ENCODE measurements around the gene TECPR2.

The TECPR2 gene

GRCh38 chr14:102479107-102479506, 116.4 kb downstream of the TECPR2 start:
- DNase-seq, result no peak

DNA sequence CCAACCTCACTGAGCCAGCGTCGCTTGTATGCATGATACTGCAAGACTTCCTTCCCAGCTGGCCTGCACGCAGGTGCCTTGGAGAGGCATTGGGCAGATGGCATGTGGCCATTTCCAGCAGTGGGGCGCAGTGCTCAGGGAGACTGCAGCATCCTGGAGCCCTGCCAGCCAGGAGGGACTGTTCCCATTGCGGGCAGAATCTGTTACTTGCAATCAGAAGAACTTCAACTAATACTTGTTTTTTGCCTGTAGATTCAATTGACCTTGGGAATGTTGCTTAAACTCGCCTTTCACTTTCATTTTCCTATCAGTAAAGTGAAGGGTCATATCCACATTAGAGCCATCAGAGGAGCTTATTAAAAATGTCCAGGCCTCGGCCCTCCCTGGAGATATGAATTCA, 117.0 kb downstream of the TECPR2 start:
- peak; percentile 50 for DNase-seq

GRCh38 chr14:102481371-102481770, 118.6 kb downstream of the TECPR2 start:
- no peak for DNase-seq

DNA sequence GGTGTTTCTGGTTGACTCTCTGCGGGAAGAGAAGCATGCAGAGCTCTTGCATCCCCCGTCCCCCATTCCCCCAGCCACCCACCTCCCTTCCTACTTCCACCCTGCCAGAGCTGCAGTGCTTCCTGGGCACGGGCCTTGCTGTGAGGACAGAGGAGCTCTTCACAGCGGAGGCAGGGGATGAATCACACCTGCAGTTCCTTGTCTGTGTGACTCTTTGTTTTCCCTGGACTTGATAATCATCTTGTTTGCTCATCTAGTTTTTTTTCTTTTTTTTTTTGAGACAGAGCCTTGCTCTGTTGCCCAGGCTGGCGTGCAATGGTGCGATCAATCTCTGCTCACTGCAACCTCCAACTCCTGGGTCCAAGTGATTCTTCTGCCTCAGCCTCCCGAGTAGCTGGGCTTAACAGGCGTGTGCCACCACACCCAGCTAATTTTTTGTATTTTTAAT, 119.1 kb downstream of the TECPR2 start:
- no peak for DNase-seq

DNA sequence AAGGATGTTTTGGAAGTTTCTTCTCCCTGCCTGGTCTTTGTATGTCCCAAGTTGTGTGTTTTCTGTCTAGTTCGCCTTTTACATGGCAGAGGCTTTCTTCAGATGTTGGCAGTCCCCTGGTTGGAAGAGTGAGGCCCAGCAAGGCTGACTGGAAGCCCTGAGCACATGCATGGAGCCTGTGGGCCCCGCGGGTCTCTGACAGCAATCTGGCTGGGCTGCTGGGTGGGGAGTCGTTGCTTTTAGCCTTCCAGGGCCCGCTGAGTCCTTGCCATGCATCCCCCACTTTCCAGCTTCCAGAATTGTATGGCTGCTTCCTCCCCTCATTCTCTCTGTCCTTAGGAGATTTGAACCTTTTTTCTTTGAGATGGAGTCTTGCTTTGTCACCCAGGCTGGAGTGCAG, 121.6 kb downstream of the TECPR2 start:
- no peak for DNase-seq

DNA sequence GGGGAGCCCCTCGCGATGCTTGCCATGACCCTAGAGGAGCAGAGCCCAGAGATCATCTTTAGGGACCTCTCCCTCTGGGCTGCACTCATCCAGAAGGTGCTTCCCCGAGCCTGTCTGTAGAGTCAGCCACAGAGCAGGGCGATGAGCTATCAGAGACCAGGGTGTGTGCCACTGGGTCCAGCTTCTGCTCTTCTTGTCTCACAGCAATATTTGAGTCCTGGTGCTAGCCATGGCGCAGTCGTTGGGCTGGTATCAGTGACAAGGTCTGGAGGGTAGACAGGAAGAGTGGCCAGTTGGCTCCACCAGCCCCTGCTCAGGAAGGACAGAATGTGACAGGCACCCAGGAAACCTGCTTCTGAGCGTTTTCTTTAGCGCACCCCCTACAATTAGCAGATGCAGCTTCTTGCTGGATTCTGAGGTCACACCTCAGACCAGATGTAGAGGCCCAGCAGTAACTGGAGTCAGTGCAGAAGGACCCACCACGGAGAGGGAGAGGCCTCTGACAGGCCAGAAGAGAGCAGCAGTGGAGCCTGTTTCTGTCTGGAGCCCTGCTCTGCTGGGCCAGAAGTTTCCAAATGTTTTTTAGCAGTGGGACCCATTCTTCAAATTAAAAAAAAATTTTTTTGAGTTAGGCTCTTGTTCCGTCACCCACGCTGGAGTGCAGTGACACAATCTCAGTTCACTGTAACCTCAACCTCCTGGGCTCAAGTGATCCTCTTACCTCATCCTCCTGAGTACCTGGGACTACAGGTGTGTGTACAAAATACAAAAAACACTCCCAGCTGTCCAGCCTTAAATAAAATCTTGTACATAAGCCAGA, 123.2 kb downstream of the TECPR2 start:
- no peak for DNase-seq

DNA sequence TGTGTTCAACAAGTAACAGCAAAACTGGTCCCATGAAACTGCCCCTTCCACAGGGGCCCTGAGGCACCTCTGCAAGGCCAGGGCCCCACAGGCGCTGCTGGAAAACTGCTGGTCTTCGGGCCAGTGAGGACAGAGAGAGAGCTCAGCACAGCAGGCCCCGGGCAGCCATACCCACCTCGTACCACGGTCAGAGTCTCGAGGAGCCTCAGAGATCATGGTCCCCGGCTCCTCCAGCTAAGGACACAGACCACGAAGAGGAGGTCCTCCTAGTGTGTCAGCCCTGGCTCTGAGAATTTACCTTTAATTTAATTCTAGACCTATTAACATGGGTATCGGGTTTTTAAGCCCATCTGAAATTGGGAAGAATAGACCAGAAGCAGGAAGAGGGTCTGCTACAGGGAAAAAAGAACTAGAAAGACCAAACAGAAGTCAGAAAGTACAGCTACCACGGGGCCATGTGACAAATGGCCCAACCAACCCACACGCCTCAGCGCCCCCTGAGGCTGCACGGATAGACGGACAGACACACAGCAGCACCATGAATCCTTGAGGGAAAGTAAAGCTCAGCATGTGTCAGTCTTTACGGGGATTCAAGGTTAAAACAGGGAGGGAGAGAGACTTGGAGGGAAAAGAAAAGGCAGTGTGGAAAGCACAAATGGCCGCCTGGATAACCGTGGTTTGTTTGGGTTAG, 123.9 kb downstream of the TECPR2 start:
- no peak for DNase-seq

GRCh38 chr14:102487204-102487577, 124.5 kb downstream of the TECPR2 start:
- no peak for DNase-seq

- no peak for DNase-seq
These were observed 127.7 kb downstream of the TECPR2 start for GRCh38 chr14:102490456-102490855.

GRCh38 chr14:102491366-102491765, 128.6 kb downstream of the TECPR2 start:
- no peak for DNase-seq

- no peak for DNase-seq
These were observed 129.2 kb downstream of the TECPR2 start for GRCh38 chr14:102491786-102492530.

DNA sequence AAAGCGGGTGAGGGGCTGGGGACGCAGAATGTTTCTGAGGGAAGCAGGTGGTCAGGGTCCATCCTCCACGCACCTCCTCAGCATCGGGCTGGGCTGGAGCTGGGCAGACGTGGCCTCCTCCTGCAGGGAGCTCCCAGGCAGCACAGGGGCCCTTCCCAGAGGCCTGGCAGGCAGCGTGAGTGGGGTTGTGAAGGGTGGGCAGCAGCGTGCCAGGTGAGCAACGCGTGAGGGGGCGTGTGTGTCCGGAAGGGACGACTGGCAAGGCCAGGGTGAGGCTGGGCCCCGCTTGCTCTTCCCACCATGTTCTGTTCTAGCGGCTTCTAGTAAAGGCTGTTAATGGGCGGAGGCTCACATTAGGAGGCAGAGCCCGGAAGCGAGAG, 129.8 kb downstream of the TECPR2 start:
- DNase-seq, result no peak

- no peak for DNase-seq
These were observed 130.4 kb downstream of the TECPR2 start for GRCh38 chr14:102493096-102493495.

DNA sequence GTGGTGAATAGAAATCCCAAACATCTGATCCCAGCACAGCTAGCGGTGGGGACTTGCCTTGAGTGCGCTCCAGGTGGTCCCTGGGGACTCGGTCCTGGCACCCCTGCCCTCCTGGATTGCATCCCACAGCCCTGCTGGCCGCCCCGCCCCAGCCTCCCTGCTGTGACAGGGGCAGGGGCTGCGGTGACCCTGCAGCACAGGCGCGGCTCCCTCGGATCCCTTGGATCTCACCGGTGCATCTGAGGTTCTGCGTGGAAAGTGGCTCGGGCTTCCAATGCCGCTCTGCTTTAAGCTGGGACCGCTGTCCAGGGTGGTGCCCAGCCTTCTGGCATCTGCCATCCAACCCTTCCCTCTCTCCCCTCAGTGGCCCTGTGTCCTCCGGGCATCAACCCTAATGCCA, 130.8 kb downstream of the TECPR2 start:
- DNase-seq, result peak; percentile 20

DNA sequence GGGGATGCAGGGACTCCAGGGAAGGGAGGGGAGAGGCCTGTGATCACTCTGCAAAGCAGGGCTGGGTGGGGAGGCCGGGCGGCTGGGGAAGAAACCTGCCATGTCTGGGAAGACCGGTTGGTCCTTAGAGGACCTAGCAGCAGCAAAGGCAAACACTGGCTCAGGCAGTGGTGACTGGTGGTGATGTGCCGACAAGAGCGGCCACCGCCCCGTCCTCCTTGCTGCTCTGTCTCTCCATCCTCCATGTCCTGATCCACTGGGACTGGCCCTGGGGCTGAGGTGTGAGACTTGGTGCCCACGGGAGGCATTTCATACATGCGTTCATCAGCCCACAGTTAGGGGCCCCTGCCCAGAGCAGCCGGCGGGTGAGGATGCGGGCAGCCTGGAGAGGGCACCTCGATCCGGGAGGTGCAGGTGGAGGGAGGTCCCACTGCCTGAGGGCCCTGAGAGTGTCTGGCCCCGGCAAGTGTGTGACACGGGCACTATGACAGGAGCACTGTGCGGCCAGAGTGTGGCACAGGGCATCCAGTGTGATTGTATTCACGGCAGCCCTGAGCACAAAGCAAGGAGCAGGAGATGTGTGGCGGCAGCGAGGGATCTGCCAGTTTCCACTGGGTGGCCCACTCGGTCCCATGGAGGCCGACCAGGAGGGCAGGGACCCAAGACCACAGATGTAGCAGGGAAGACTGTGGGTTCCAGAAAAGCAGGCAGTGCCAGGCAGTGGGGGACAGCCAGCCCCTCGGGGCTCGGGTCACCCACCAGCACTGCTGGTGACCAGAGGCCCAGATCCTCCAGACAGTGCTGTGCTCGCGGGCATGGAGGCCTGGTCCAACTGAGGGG, 133.0 kb downstream of the TECPR2 start:
- no peak for DNase-seq

- no peak for DNase-seq
These were observed 133.6 kb downstream of the TECPR2 start for GRCh38 chr14:102496331-102496691.

GRCh38 chr14:102496958-102497744, 134.4 kb downstream of the TECPR2 start:
- peak; percentile 18 for DNase-seq

- no peak for DNase-seq
These were observed 135.4 kb downstream of the TECPR2 start for GRCh38 chr14:102497998-102498677.

DNA sequence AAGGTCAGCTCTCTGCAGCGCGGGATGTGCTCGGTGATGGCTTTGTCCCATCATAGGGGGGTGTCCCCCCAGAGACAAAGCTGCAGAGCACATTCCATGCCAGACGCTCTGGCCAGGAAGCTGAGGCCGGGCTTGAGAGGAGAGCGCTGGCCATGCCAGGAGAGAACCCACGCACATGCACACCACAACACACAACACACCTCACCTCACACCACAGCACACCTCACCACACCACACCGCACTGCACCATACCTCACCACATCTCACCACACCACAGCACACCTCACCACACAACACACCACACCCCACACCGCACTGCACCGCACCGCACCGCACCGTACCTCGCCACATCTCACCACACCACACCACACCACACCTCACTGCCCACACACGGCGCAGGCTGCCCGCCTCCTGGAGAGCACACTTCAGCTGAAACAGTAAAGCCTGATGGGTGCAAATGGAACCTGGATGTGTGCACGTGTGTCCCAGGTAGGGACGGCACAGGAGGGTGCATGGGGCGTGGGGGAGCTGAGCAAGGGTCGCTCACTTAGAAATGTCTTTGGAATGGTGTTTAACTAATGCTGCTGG, 136.0 kb downstream of the TECPR2 start:
- no peak for DNase-seq

DNA sequence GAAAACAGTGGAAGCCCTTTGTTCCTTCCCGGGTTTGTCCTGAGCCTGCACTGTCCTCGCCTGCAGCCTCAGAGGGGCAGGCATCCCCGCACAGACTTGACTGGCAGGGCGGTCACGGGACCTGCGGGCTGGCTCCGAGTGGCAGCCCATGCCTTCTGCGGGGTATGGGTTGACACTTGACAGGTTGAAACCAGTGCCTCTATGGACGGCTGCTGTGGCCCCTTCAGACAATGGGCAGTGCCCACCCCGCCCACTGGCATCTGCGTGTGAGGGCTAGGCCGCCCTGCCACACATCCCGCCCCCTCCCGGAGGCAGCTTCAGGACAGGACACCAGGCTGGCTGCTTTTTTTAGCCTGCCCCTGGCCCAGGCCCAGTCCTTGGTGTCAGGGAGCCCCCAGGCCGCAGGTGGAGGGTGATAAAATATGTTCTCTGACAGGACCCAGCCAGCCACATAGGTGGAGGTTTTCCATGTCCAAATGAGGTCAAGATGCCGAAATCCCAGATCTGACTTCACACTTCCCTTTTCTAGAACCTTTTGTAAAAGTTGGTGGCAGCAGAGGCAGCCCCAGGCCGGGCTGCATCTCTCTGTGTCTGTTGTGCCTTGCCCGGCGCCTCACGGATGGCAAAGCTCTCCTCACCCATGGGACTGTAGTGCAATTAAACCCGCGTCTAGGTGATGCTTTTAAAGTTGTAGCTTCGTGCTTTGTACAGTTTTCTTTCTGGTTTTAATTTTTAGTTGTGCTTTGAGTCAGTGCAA, 136.8 kb downstream of the TECPR2 start:
- peak; percentile 49 for DNase-seq

All from femur (tissue), 1 donor.